HFF-Myc (cell line): ENCODE results near the gene DIAPH3.

Source experiments
- DNase-seq: peaks from one replicate; pipeline ENCODE4 v3.0.0-alpha.2; 2011; ENCODE audit warnings: low read depth; ENCODE audit errors: extremely low read depth
- H3K4me3 ChIP-seq: replicated peaks from 2 replicates; pipeline ENCODE4 v1.5.1; 2011; ENCODE audit warnings: low read depth, mild to moderate bottlenecking, control low read depth, low read length
- CTCF ChIP-seq: IDR thresholded peaks from 2 replicates; pipeline ENCODE4 v1.5.1; 2012; ENCODE audit warnings: mild to moderate bottlenecking, low read depth, low read length, control low read depth; ENCODE audit errors: missing control alignments

DIAPH3 gene

GRCh38 chr13:59837101-59837500 lies 326.6 kb downstream of the DIAPH3 start:
- TF ChIP-seq CTCF = no peak
- H3K4me3 ChIP-seq = no peak overlapping the region

GRCh38 chr13:59835569-59835968 lies 328.2 kb downstream of the DIAPH3 start:
- H3K4me3 ChIP-seq = no peak overlapping the region
- TF ChIP-seq CTCF = no peak
- no peak for DNase-seq

More at GRCh38 chr13:59837101-59837500, 326.6 kb downstream of the DIAPH3 start:
- DNase-seq = no peak

- H3K4me3 ChIP-seq = no peak overlapping the region
- no peak for DNase-seq
- no peak for TF ChIP-seq CTCF
Measured at GRCh38 chr13:59834801-59835200, 328.9 kb downstream of the DIAPH3 start.

GRCh38 chr13:59829690-59830089 lies 334.0 kb downstream of the DIAPH3 start:
- TF ChIP-seq CTCF = no peak
- H3K4me3 ChIP-seq = no peak overlapping the region
- DNase-seq = no peak

DNA sequence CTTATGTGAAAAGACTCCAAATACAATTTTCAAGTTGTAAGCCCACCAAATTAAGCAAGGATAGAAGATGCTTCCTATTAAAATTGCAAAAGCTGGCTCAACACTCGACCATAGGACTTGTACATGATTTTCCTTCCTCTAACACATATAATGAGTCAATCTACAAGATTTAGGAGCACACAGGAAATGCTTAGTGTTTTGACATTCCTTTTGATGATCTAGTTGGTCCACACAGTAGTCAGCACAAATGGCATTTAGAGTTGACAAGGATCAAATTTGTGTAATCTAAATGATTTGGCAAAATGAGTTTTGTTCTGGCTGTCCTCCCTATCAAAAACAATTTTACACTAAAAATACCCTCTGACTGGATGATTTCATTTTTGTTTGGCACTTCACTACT lies 340.2 kb downstream of the DIAPH3 start:
- DNase-seq = peak; percentile 6
- H3K4me3 ChIP-seq = no peak overlapping the region
- TF ChIP-seq CTCF = no peak

GRCh38 chr13:59809564-59809963 lies 354.2 kb downstream of the DIAPH3 start:
- DNase-seq = no peak
- H3K4me3 ChIP-seq = no peak overlapping the region
- no peak for TF ChIP-seq CTCF

GRCh38 chr13:59806801-59807200 lies 356.9 kb downstream of the DIAPH3 start:
- TF ChIP-seq CTCF = no peak
- DNase-seq = no peak
- no peak overlapping the region for H3K4me3 ChIP-seq
